ENCODE measurements around the gene CD82.
A peak's percentile ranks its signal among the peaks of the same experiment; 100 is the strongest.

DNA sequence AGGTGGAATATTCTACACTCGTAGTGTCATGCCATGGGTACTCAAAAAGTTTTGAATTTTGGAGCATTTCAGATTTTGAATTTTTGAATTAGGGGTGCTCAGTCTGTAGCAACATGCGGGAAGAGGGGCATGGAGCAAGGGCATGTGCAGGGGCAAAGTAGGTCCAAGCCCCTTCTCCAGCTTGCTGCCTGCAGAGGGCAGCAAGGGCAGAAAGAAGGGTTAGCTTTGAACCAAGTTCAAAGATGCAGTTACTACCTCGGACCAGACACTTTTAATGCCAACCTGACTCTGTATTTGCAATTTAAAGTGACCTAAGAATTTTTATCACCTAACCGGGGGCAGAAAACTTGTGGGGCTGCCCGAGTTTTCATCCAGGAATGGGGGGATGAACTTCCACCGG lies 68.2 kb downstream of the CD82 start:
- TF ChIP-seq, protein P1, sequence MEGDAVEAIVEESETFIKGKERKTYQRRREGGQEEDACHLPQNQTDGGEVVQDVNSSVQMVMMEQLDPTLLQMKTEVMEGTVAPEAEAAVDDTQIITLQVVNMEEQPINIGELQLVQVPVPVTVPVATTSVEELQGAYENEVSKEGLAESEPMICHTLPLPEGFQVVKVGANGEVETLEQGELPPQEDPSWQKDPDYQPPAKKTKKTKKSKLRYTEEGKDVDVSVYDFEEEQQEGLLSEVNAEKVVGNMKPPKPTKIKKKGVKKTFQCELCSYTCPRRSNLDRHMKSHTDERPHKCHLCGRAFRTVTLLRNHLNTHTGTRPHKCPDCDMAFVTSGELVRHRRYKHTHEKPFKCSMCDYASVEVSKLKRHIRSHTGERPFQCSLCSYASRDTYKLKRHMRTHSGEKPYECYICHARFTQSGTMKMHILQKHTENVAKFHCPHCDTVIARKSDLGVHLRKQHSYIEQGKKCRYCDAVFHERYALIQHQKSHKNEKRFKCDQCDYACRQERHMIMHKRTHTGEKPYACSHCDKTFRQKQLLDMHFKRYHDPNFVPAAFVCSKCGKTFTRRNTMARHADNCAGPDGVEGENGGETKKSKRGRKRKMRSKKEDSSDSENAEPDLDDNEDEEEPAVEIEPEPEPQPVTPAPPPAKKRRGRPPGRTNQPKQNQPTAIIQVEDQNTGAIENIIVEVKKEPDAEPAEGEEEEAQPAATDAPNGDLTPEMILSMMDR (IDR thresholded peaks at IDR 0.05): peak; percentile 16
- TF ChIP-seq ZFX (IDR thresholded peaks at IDR 0.05; ENCODE audit: borderline replicate concordance): no peak
